ENCODE measurements around the gene EDNRB.
"Not testable (repeated sequence)": the region's sequence is repeated elsewhere in the genome, so short reads cannot be mapped to it uniquely, and the experiment has no call there.

The EDNRB gene

GRCh38 chr13:77918391-77919245 is at the start of gene EDNRB:
Gene EDNRB (minus strand): TSS chr13:77918831. CDS start chr13:77918573, 258 bp downstream.
- peak; percentile 27 for DNase-seq

- no peak for DNase-seq
Observed at GRCh38 chr13:77966671-77967070, 48.0 kb upstream of the EDNRB start.

- DNase-seq, result no peak
Observed at GRCh38 chr13:77952737-77953136, 34.1 kb upstream of the EDNRB start.

GRCh38 chr13:77952276-77952675 is 33.6 kb upstream of the EDNRB start:
- DNase-seq, result no peak

- DNase-seq, result no peak
Observed at GRCh38 chr13:77946522-77946921, 27.9 kb upstream of the EDNRB start.

GRCh38 chr13:77935063-77935462 is 16.4 kb upstream of the EDNRB start:
- not testable (repeated sequence) for DNase-seq

GRCh38 chr13:77930430-77930829 is 11.8 kb upstream of the EDNRB start:
- DNase-seq, result no peak

GRCh38 chr13:77928909-77929308 is 10.3 kb upstream of the EDNRB start:
- DNase-seq, result no peak

- no peak for DNase-seq
Observed at GRCh38 chr13:77925616-77926015, 7.0 kb upstream of the EDNRB start.

- no peak for DNase-seq
Observed at GRCh38 chr13:77919921-77920294, 1.3 kb upstream of the EDNRB start.

GRCh38 chr13:77919246-77919920 is 752 bp upstream of the EDNRB start:
- peak; percentile 28 for DNase-seq

- no peak for DNase-seq
Observed at GRCh38 chr13:77916488-77916887, 2.1 kb downstream of the EDNRB start.

- no peak for DNase-seq
Observed at GRCh38 chr13:77915686-77916085, 2.9 kb downstream of the EDNRB start.

GRCh38 chr13:77913003-77913402 is 5.6 kb downstream of the EDNRB start:
- no peak for DNase-seq

- no peak for DNase-seq
Observed at GRCh38 chr13:77911751-77912150, 6.9 kb downstream of the EDNRB start.

- no peak for DNase-seq
Observed at GRCh38 chr13:77909827-77910226, 8.8 kb downstream of the EDNRB start.

- no peak for DNase-seq
Observed at GRCh38 chr13:77908531-77908930, 10.1 kb downstream of the EDNRB start.

- no peak for DNase-seq
Observed at GRCh38 chr13:77907666-77908341, 10.8 kb downstream of the EDNRB start.

GRCh38 chr13:77904031-77904430 is 14.6 kb downstream of the EDNRB start:
- DNase-seq, result no peak

- no peak for DNase-seq
Observed at GRCh38 chr13:77903435-77903834, 15.2 kb downstream of the EDNRB start.

- DNase-seq, result no peak
Observed at GRCh38 chr13:77902319-77902963, 16.2 kb downstream of the EDNRB start.

- no peak for DNase-seq
Observed at GRCh38 chr13:77898097-77898496, 20.5 kb downstream of the EDNRB start.

GRCh38 chr13:77896977-77897376 is 21.7 kb downstream of the EDNRB start:
- peak; percentile 9 for DNase-seq

Data from fibroblast of skin of right biceps (primary cell).